Islet precursor cell (in vitro differentiated cells): ENCODE results near the gene L3MBTL4.
"Not testable (repeated sequence)": the region's sequence is repeated elsewhere in the genome, so short reads cannot be mapped to it uniquely, and the experiment has no call there.

Experiments
- DNase-seq: peaks from one replicate; pipeline ENCODE4 v3.0.0-alpha.2; 2018

The L3MBTL4 gene

GRCh38 chr18:6414723-6415417 is at the start of gene L3MBTL4:
Gene L3MBTL4 (minus strand): TSS chr18:6414911. CDS start chr18:6311625, 103,286 bp downstream.
- DNase-seq, result no peak

GRCh38 chr18:6452194-6452593 is 37.5 kb upstream of the L3MBTL4 start:
- DNase-seq, result no peak

- DNase-seq, result no peak
Observed at GRCh38 chr18:6449213-6449612, 34.5 kb upstream of the L3MBTL4 start.

- DNase-seq, result no peak
Observed at GRCh38 chr18:6444466-6445228, 29.9 kb upstream of the L3MBTL4 start.

GRCh38 chr18:6441200-6441599 is 26.5 kb upstream of the L3MBTL4 start:
- no peak for DNase-seq

GRCh38 chr18:6437937-6438818 is 23.5 kb upstream of the L3MBTL4 start:
- DNase-seq, result no peak

- DNase-seq, result no peak
Observed at GRCh38 chr18:6435731-6436130, 21.0 kb upstream of the L3MBTL4 start.

GRCh38 chr18:6434987-6435709 is 20.4 kb upstream of the L3MBTL4 start:
- DNase-seq, result no peak

- no peak for DNase-seq
Observed at GRCh38 chr18:6434481-6434880, 19.8 kb upstream of the L3MBTL4 start.

GRCh38 chr18:6431659-6432318 is 17.1 kb upstream of the L3MBTL4 start:
- no peak for DNase-seq

GRCh38 chr18:6428851-6429395 is 14.2 kb upstream of the L3MBTL4 start:
- DNase-seq, result no peak

GRCh38 chr18:6427286-6427685 is 12.6 kb upstream of the L3MBTL4 start:
- DNase-seq, result no peak

- DNase-seq, result no peak
Observed at GRCh38 chr18:6423289-6423688, 8.6 kb upstream of the L3MBTL4 start.

- peak; percentile 62 for DNase-seq
Observed at GRCh38 chr18:6414118-6414722, 491 bp downstream of the L3MBTL4 start.

- no peak for DNase-seq
Observed at GRCh38 chr18:6413579-6414117, 1.1 kb downstream of the L3MBTL4 start.

GRCh38 chr18:6412933-6413472 is 1.7 kb downstream of the L3MBTL4 start:
- no peak for DNase-seq

GRCh38 chr18:6411382-6411781 is 3.3 kb downstream of the L3MBTL4 start:
- no peak for DNase-seq

- no peak for DNase-seq
Observed at GRCh38 chr18:6409933-6410332, 4.8 kb downstream of the L3MBTL4 start.

GRCh38 chr18:6408543-6408942 is 6.2 kb downstream of the L3MBTL4 start:
- DNase-seq, result not testable (repeated sequence)

GRCh38 chr18:6406910-6407470 is 7.7 kb downstream of the L3MBTL4 start:
- DNase-seq, result no peak
